Ecto neural progenitor cell (in vitro differentiated cells): ENCODE measurements around the gene RETREG2.
"Not testable (repeated sequence)": the region's sequence is repeated elsewhere in the genome, so short reads cannot be mapped to it uniquely, and the experiment has no call there.

Source experiments
- DNase-seq: peaks from one replicate; pipeline ENCODE4 v3.0.0-alpha.2; 2018; ENCODE audit warnings: low spot score

Gene RETREG2

DNA sequence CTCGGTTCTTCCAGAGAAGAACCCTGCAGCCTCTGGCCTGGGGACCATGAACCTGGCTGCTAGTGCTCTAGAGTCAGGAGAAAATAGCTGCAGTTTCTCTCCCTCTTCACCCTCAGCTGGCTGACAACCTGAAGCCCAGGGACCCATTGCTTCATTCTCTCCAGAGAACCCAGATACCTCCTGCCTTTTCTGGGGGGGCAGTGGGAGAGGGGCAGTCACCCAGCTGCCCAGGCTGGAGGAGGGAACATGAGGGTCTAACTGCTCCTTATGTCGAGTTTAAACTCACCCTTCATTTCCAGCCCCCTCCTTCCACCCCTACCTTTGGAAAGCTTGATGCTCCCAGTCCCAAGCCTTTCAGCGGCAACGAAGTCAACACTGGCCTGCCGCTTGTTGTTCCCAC lies 20.9 kb downstream of the RETREG2 start:
- no peak for DNase-seq

GRCh38 chr2:219199470-219200211 lies 21.6 kb downstream of the RETREG2 start:
- DNase-seq: no peak

- DNase-seq: not testable (repeated sequence)
Measured at GRCh38 chr2:219200502-219201326, 22.6 kb downstream of the RETREG2 start.

DNA sequence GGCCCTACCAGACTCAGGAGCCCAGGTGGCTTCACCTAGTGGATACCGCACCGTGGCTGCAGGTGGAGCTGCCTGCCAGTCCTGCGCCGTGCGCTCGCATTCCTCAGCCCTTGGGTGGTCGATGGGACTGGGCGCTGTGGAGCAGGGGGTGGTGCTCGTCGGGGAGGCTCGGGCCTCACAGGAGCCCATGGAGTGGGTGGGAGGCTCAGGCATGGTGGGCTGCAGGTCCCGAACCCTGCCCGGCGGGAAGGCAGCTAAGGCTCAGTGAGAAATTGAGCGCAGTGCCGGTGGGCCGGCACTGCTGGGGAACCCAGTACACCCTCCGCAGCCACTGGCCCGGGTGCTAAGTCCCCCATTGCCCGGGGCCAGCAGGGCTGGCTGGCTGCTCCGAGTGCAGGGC lies 23.3 kb downstream of the RETREG2 start:
- not testable (repeated sequence) for DNase-seq

DNA sequence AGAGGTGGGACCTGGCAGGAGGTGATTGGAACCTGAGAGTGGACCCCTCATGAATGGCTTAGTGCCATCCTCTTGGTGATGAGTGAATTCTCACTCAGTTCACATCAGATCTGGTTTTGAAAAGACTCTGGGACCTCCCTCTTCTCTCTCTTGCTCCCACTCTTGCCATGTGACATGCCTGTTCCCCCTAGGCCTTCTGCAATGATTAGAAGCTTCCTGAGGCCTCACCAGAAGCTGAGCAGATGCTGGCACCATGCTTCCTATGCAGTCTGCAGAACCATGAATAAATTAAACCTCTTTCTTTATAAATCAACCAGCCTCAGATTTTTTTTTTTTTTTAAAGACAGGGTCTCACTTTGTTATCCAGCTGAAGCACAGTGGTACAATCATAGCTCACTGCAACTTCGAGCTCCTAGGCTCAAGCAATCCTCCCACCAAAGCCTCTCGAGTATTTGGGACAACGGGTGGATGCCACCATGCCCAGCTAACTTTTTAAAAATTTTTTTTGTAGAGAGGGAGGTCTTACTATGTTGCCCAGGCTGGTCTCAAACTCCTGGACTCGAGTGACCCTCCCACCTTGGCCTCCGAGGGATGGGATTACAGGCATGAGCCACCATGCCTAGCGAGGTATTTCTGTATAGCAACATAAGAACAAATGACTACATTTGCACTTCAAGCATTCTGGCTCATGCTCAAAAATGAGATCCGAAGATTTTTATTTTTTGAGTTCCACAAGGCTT lies 26.5 kb downstream of the RETREG2 start:
- no peak for DNase-seq

DNA sequence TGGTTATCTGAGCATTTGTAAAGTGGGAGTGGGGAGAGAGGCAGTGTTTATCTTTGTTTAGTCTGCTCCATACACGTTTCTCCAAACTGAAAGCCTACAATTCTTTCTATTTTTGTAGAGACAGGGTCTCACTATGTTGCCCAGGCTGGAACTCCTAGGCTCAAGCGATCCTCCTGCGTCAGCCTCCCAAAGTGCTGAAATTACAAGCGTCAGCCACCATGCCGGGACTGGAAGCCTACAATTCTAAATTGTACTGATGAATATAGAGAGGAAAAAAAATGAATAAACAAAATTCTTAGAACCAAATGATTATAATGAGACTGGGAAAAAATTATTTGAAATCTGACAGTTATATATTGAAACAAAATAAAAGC lies 27.1 kb downstream of the RETREG2 start:
- no peak for DNase-seq

DNA sequence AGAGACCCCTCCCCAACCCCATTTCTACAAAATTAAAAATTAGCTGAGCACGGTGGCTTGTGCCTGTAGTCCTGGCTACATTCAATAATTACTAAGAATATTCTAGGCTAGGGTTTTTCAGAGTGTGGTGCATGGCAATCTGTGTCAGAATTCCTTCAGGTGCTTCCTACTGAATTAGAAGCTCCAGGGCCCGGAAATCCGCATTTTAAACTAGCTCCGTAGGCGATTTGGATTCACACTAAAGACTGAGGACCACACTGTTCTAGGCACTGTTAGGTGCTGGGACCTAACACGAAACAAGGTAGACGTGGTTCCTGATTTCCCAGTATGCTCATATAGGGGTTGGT lies 27.9 kb downstream of the RETREG2 start:
- no peak for DNase-seq

- peak; percentile 96 for DNase-seq
Measured at GRCh38 chr2:219206328-219207133, 28.5 kb downstream of the RETREG2 start, which contains the start of gene ZFAND2B. ZFAND2B (plus strand) TSS chr2:219206782; CDS start chr2:219206988, 206 bp downstream.

GRCh38 chr2:219207134-219207883 lies 29.2 kb downstream of the RETREG2 start:
- no peak for DNase-seq

DNA sequence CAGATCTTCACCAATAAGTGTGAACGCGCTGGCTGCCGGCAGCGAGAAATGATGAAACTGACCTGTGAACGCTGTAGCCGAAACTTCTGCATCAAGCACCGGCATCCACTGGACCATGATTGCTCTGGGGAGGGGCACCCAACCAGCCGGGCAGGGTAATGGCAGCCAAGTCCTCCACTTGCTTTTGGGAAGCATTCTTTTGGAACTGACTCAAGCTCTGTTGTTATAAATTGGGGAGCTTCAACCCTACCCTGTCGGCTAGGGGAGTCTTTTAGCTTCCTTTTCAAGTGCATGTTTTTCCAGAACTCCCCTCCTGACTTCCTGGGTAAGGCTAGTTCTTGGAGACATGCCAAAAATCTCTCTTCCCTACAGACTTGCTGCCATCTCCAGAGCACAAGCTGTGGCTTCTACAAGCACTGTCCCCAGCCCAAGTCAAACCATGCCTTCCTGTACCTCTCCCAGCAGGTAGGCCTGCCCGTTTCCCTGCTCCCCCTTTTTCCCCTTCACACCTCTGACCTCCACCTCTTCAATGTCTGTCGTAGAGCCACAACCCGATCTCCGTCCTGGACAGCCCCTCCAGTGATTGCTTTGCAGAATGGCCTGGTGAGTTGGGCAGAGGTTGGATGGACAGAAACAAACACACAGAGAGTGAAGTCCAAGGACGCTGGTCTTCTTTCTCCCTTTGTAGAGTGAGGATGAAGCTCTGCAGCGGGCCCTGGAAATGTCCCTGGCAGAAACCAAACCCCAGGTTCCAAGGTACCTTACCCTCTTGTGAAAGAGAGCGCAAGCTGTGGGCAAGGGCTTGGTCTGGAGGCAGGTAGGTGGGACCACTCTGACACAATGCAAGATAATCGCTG lies 30.0 kb downstream of the RETREG2 start:
- no peak for DNase-seq

DNA sequence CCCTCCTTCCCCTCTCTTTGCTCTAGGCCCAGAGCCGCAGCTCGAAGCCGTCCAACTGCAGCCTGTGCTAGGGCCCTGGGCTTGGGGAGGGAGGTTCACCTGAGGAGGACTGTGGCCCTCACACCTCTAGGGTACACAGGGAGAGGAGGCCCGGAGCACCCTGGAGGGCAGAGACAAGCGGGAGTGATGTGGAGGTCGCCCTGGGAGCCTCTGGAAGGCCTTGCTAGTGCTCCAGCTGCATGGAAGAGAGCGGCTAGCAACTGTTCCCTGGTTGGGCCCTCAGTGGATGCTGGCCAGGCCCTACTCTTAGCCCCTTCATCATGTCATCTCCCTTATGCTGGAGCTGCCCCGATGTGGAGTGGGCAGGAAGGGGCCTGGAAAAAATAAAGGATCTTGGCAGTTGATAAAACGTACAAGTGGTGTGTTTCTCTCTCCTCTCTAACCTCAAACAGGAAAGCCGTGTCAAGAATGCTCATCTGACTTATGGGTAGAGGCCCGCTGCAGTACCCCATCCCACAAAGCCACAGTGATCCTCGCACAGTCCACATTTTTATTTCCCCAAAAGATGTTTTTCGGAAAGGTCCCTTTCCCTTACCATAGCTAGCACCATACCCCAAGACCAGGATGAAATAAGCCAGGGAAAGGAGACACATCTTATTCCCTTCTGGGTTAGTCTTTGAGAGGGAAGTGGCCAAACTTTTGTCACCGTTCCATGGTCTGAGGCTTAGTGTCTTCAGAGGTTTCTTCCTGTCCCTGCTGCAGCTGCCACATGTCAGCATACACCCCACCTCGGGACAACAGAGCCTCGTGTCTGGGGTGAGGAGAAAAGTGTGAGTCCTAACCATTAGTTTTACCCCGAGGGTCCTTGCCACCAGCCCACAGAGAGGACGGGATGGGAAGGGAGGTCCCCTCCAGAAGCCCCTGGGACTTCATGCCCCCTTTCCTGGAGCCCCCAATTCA lies 31.4 kb downstream of the RETREG2 start:
- DNase-seq: no peak

DNA sequence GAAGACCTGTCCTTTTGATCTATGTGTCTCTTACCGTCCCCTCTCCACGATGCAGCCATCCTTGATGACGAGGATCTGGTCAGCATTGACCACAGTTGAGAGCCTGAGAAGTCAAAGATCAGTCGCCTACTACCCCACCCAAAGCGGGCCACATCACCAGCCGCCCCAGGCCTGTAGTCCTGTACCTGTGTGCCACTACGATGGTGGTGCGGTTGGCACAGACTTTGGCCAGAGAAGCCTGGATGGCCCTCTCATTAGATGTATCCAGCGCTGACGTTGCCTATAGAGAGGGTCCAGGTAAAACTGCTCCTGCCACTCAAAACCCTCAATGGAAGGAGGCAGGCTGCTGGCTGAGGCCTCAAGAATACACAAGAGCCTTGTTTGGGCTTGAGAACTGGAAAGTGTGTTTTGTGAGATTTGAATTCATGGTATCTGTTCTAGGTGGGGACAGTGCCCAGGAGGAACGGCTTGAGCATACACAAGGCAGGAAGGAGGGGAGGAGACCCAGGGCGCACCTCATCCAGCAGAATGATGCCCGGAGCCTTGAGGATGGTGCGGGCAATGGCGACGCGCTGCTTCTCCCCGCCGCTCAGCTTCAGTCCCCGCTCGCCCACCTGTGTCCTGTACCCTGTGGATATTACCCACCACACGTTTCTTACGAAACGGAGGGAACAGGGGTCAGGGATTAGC lies 32.3 kb downstream of the RETREG2 start:
- DNase-seq: no peak

GRCh38 chr2:219210886-219211362 lies 32.8 kb downstream of the RETREG2 start:
- DNase-seq: no peak

GRCh38 chr2:219213026-219213415 lies 34.9 kb downstream of the RETREG2 start:
- no peak for DNase-seq

DNA sequence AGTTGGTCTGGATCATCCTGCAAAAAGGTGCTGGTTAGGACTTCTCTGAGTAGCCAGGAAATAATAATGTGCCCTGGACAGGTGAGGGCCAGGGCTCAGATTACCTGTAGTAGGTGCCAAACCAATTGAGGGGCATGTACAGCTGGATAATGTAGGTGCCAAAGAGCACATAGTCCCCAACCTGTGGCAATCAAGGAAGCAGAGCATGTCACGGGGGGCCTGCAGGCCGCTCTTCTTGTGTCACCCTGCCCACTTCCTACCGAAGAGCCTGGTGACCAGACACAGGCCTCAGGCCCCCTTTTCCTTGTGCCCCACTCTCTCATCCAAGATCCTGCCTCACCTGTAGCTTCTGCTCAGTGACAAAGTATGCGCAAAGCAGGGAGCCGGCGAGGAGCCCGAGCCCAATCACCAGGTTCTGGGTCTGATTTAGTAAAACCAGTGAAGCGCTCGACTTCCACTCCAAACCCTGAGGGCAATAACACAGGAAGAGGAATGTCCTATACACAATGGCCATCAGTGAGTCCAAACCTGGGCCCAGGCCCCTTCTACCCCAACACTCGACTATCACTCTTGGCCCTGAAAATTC lies 35.5 kb downstream of the RETREG2 start:
- no peak for DNase-seq

- no peak for DNase-seq
Measured at GRCh38 chr2:219214141-219214540, 36.1 kb downstream of the RETREG2 start.

DNA sequence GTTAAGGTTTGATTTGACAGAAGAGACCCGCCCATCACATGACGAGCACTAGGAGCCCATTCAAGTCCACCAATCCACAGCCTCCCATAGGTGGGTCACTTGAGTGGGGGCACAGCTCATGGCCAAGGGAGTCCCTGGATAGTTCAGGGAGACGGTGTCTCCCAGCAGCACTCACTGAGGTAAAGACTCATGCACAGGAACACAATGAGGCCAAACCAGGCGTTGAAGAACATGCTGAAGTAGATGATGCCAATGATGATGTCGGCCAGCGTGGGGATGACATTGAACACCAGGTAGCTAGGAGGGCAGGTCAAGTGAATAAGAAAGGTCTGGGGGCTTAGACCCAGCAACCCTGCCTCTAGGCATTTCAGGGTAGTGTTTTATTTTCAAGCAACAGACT lies 36.7 kb downstream of the RETREG2 start:
- no peak for DNase-seq
